ENCODE data around the gene TAF10.

Gene TAF10

DNA sequence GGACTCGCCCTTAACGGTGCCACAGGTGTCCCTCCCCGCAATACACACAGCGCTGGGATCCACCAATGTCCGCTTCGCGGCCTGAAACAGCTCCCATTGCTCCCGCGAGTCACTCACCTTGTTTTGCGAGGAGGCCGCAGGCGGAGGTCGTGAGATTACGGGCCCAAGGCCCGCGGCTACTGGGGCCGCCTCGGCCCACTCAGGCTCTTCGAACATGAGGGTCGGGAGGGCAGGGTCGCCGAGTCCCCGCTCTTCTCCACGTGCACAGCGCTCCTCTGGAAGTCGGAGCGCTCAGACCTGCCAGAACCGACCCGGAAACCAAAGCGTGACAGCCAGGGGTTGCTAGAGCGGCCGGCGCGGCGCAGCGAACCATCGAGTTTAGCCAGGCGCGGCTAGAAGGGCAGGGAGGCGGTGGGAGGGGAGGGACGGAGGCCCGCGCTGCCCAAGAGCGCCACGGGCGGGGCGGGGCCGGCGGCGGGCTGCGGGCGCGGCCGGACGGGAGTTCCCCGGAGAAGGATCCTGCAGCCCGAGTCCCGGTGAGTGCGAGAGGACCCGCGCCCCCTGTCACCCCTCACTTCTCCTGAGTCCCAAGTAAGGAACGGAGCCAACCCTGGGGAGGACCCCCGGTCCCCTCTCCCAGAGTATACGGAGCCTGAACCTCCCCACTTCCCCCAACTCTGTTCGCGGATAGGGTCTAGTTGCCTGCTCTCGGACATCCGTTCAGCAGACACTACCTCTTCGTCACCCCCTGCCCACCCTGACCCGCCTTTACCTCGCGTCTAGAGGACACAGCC lies 8.5 kb downstream of the TAF10 start, which contains the start of the genes ILK and RRP8:
TSS of gene ILK (plus strand) at position 488 of the 794 bp plus-strand sequence. CDS start 498 bp downstream, outside the sequence.
TSS of gene RRP8 (minus strand) at position 330 of the 794 bp plus-strand sequence. CDS start at position 216, 114 bp downstream.
- WGBS (ENCODE audit: extremely low coverage, insufficient coverage, insufficient read length): no CpG with 5 or more reads among the region's 72 CpGs
- DNase-seq: peak; percentile 73 to 90
- no peaks in the 10 kb centered on the region for H3K9me3 ChIP-seq (ENCODE audit: insufficient read depth, low read depth, low read length)
- peaks cover 12 to 25% of the 10 kb centered on the region in 2 experiments for H3K4me1 ChIP-seq (ENCODE audit: control insufficient read depth in 1 of 2, insufficient read depth in 2 of 2, low read length in 2 of 2)
- H3K27ac ChIP-seq (ENCODE audit: low read depth, low read length): peak within 1 kb of the TSS; percentile 87
- H2AK5ac ChIP-seq (ENCODE audit: low read length): peak within 1 kb of the TSS; percentile 61
- peak within 1 kb of the TSS; percentile 98 for H4K12ac ChIP-seq (ENCODE audit: low read depth, low read length)
- H3K23ac ChIP-seq (ENCODE audit: low read length): no peak within 1 kb of the TSS
- no peaks in the 10 kb centered on the region for H3K27me3 ChIP-seq (ENCODE audit: insufficient read depth, low read length)
- peak within 1 kb of the TSS; percentile 93 for H2BK5ac ChIP-seq (ENCODE audit: low read depth, low read length, poor library complexity)
- H4K8ac ChIP-seq (ENCODE audit: low read depth, low read length): peak within 1 kb of the TSS; percentile 95
- H3K4me3 ChIP-seq (ENCODE audit: low read depth, low read length): peak within 1 kb of the TSS; percentile 80
- H3K4ac ChIP-seq (ENCODE audit: low read depth, low read length): peak within 1 kb of the TSS; percentile 89
- H2BK12ac ChIP-seq (ENCODE audit: low read length): peak within 1 kb of the TSS; percentile 72
- H3K79me2 ChIP-seq (ENCODE audit: control insufficient read depth, insufficient read depth, low read length, poor library complexity): peaks cover 27% of the 10 kb centered on the region
- H3K4me2 ChIP-seq (ENCODE audit: low read length): peak within 1 kb of the TSS; percentile 93
- H3K18ac ChIP-seq (ENCODE audit: low read length): peak within 1 kb of the TSS; percentile 87
- peak within 1 kb of the TSS; percentile 88 for H2BK120ac ChIP-seq (ENCODE audit: insufficient read depth, low read length, poor library complexity)
- peak within 1 kb of the TSS; percentile 87 for H4K91ac ChIP-seq (ENCODE audit: low read depth, low read length)
- peak within 1 kb of the TSS; percentile 89 for H2AFZ ChIP-seq (ENCODE audit: insufficient read depth, low read length, poor library complexity)
- peaks cover 28 to 40% of the 10 kb centered on the region in 2 experiments for H3K36me3 ChIP-seq (ENCODE audit: control insufficient read depth in 1 of 2, insufficient read depth in 2 of 2, low read length in 2 of 2)
- peak within 1 kb of the TSS; percentile 93 for H3K9ac ChIP-seq (ENCODE audit: low read length)
- peak within 1 kb of the TSS; percentile 98 for H3K14ac ChIP-seq (ENCODE audit: low read length)
- peaks cover 25% of the 10 kb centered on the region for H3K79me1 ChIP-seq (ENCODE audit: low read length)

DNA sequence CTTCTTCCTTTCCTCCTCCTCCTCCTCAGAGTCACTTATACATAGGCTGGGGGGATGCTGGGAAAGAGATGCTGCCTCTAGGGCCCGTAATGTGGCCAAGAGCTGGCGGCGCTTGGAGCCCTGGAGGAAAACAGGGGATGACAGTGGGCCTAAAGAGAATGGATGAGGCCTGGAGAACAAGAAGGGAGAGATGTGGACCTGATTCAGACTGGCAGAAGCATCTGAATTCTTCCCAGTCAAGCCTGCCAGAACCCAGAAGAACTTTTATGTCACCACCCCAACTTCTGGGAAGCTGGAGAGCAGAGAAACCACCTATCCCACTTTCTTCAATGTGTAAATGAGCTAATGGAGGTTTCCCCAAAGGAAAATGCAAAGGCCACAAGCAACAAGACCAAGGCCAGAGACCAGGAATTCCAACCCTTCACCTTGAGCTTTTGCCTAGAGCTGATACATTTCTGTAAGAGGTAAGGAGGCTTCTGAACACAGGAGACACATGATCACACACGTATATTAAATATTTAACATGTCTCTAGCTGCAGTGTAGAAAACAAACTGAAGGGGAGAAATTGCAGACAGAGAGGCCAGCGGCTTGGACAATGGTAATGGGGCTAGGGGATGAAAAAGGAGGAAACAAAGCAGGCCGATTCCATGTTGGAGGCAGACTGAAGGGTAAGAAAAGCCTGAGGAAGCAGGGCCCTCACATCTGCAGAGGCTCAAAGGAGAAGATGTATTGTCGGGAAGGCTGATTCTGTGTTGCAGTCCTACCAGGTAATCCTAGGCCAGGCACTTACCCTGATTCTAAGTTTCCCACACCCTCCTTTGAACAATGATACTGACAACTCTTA lies 9.7 kb downstream of the TAF10 start:
- no peak overlapping the region for H4K8ac ChIP-seq (ENCODE audit: low read depth, low read length)
- peaks cover 5 to 15% of the 10 kb centered on the region in 2 experiments for H3K4me1 ChIP-seq (ENCODE audit: control insufficient read depth in 1 of 2, insufficient read depth in 2 of 2, low read length in 2 of 2)
- peak overlapping the region; percentile 45 for H3K9ac ChIP-seq (ENCODE audit: low read length)
- peak overlapping the region; percentile 11 for H3K4ac ChIP-seq (ENCODE audit: low read depth, low read length)
- H4K91ac ChIP-seq (ENCODE audit: low read depth, low read length): no peak overlapping the region
- no CpG with 5 or more reads among the region's 7 CpGs for WGBS (ENCODE audit: extremely low coverage, insufficient coverage, insufficient read length)
- H3K79me2 ChIP-seq (ENCODE audit: control insufficient read depth, insufficient read depth, low read length, poor library complexity): peaks cover 27% of the 10 kb centered on the region
- H3K4me2 ChIP-seq (ENCODE audit: low read length): peak overlapping the region; percentile 93
- peaks cover 21 to 33% of the 10 kb centered on the region in 2 experiments for H3K36me3 ChIP-seq (ENCODE audit: control insufficient read depth in 1 of 2, insufficient read depth in 2 of 2, low read length in 2 of 2)
- H3K23ac ChIP-seq (ENCODE audit: low read length): no peak overlapping the region
- H3K4me3 ChIP-seq (ENCODE audit: low read depth, low read length): peak overlapping the region; percentile 42
- no peak overlapping the region for H2AFZ ChIP-seq (ENCODE audit: insufficient read depth, low read length, poor library complexity)
- H2BK5ac ChIP-seq (ENCODE audit: low read depth, low read length, poor library complexity): no peak overlapping the region
- H3K18ac ChIP-seq (ENCODE audit: low read length): no peak overlapping the region
- peak overlapping the region; percentile 52 for H3K14ac ChIP-seq (ENCODE audit: low read length)
- no peak for DNase-seq
- no peak overlapping the region for H2BK120ac ChIP-seq (ENCODE audit: insufficient read depth, low read length, poor library complexity)
- H3K9me3 ChIP-seq (ENCODE audit: insufficient read depth, low read depth, low read length): no peaks in the 10 kb centered on the region
- no peak overlapping the region for H2BK12ac ChIP-seq (ENCODE audit: low read length)
- no peak overlapping the region for H4K12ac ChIP-seq (ENCODE audit: low read depth, low read length)
- peak overlapping the region; percentile 61 for H2AK5ac ChIP-seq (ENCODE audit: low read length)
- H3K27me3 ChIP-seq (ENCODE audit: insufficient read depth, low read length): no peaks in the 10 kb centered on the region
- no peak overlapping the region for H3K27ac ChIP-seq (ENCODE audit: low read depth, low read length)
- H3K79me1 ChIP-seq (ENCODE audit: low read length): peaks cover 18% of the 10 kb centered on the region

DNA sequence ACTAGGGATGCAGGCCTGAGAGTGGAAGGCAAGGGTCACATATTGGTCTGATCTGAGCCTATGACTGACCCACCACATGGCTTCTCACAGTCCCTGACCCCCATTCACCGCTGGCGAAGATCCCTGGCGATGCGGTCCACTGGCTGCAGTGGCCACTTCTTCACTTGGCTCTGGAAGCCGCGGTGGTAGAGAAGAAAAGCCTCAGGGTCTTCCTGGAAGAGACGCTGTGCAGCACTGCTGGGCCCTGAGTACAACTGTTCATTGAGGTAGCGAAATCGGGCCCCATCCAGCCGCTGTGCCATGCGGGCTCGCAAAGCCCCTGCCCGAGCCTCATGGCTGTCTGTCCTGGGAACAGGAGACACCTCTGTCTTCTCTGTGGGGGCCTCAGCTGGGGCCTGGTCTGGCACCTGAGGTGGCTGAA lies 11.0 kb downstream of the TAF10 start:
- no peak overlapping the region for H2BK12ac ChIP-seq (ENCODE audit: low read length)
- H3K18ac ChIP-seq (ENCODE audit: low read length): no peak overlapping the region
- no peak overlapping the region for H4K91ac ChIP-seq (ENCODE audit: low read depth, low read length)
- H3K79me1 ChIP-seq (ENCODE audit: low read length): peaks cover 14% of the 10 kb centered on the region
- no peak overlapping the region for H3K23ac ChIP-seq (ENCODE audit: low read length)
- peaks cover 21 to 35% of the 10 kb centered on the region in 2 experiments for H3K36me3 ChIP-seq (ENCODE audit: control insufficient read depth in 1 of 2, insufficient read depth in 2 of 2, low read length in 2 of 2)
- no peak overlapping the region for H2AK5ac ChIP-seq (ENCODE audit: low read length)
- no peak overlapping the region for H3K14ac ChIP-seq (ENCODE audit: low read length)
- peaks cover 0 to 10% of the 10 kb centered on the region in 2 experiments for H3K4me1 ChIP-seq (ENCODE audit: control insufficient read depth in 1 of 2, insufficient read depth in 2 of 2, low read length in 2 of 2)
- H4K8ac ChIP-seq (ENCODE audit: low read depth, low read length): no peak overlapping the region
- no peak overlapping the region for H3K27ac ChIP-seq (ENCODE audit: low read depth, low read length)
- no peak overlapping the region for H3K4me3 ChIP-seq (ENCODE audit: low read depth, low read length)
- no CpG with 5 or more reads among the region's 13 CpGs for WGBS (ENCODE audit: extremely low coverage, insufficient coverage, insufficient read length)
- no peak overlapping the region for H4K12ac ChIP-seq (ENCODE audit: low read depth, low read length)
- no peak overlapping the region for H2BK120ac ChIP-seq (ENCODE audit: insufficient read depth, low read length, poor library complexity)
- H3K4me2 ChIP-seq (ENCODE audit: low read length): no peak overlapping the region
- H2AFZ ChIP-seq (ENCODE audit: insufficient read depth, low read length, poor library complexity): no peak overlapping the region
- no peaks in the 10 kb centered on the region for H3K27me3 ChIP-seq (ENCODE audit: insufficient read depth, low read length)
- DNase-seq: no peak
- H3K79me2 ChIP-seq (ENCODE audit: control insufficient read depth, insufficient read depth, low read length, poor library complexity): peaks cover 23% of the 10 kb centered on the region
- no peaks in the 10 kb centered on the region for H3K9me3 ChIP-seq (ENCODE audit: insufficient read depth, low read depth, low read length)
- H3K4ac ChIP-seq (ENCODE audit: low read depth, low read length): no peak overlapping the region
- H3K9ac ChIP-seq (ENCODE audit: low read length): peak overlapping the region; percentile 10
- H2BK5ac ChIP-seq (ENCODE audit: low read depth, low read length, poor library complexity): no peak overlapping the region

DNA sequence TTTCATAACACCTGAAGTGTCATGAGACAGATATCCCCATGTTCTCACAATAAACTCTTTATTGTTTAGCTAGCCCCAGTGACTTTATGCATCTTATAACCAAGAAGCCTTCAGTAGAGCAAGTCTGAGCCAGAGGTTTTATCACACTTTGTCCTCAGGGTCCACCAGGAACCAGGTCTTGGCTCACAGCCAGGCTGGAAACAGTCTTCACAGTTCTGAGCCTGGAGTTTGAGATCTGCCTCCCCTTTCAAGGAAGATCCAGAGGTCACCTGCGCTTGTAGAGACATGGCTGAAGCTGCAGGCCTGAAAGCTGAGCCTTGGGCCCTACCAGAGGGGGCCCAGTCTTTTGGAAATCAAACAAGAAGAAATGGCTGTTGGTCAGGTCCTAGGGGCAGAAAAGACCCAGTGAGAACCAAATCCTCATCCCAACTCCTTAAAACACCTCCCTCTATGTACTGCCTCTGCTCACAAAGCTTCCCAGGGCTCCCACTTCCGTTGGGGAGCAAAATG lies 12.1 kb downstream of the TAF10 start:
- Histone ChIP-seq H3K4ac (ENCODE audit: low read depth, low read length) (no peak overlapping the region), H3K4me1 (ENCODE audit: control insufficient read depth in 1 of 2, insufficient read depth in 2 of 2, low read length in 2 of 2) (peaks cover 0 to 9% of the 10 kb centered on the region in 2 experiments), H3K14ac (ENCODE audit: low read length) (no peak overlapping the region), H3K9me3 (ENCODE audit: insufficient read depth, low read depth, low read length) (no peaks in the 10 kb centered on the region), H3K18ac (ENCODE audit: low read length) (no peak overlapping the region), H3K79me2 (ENCODE audit: control insufficient read depth, insufficient read depth, low read length, poor library complexity) (peaks cover 21% of the 10 kb centered on the region), H3K27me3 (ENCODE audit: insufficient read depth, low read length) (no peaks in the 10 kb centered on the region), H3K4me2 (ENCODE audit: low read length) (no peak overlapping the region), H3K9ac (ENCODE audit: low read length) (no peak overlapping the region), H3K4me3 (ENCODE audit: low read depth, low read length) (no peak overlapping the region), H3K79me1 (ENCODE audit: low read length) (peaks cover 14% of the 10 kb centered on the region), H3K23ac (ENCODE audit: low read length) (no peak overlapping the region), H3K36me3 (ENCODE audit: control insufficient read depth in 1 of 2, insufficient read depth in 2 of 2, low read length in 2 of 2) (peaks cover 21 to 33% of the 10 kb centered on the region in 2 experiments), H2BK5ac (ENCODE audit: low read depth, low read length, poor library complexity) (no peak overlapping the region), H3K27ac (ENCODE audit: low read depth, low read length) (no peak overlapping the region), H4K91ac (ENCODE audit: low read depth, low read length) (no peak overlapping the region), H2BK120ac (ENCODE audit: insufficient read depth, low read length, poor library complexity) (no peak overlapping the region), H4K12ac (ENCODE audit: low read depth, low read length) (no peak overlapping the region), H2AFZ (ENCODE audit: insufficient read depth, low read length, poor library complexity) (no peak overlapping the region), H2BK12ac (ENCODE audit: low read length) (no peak overlapping the region), H2AK5ac (ENCODE audit: low read length) (no peak overlapping the region), H4K8ac (ENCODE audit: low read depth, low read length) (no peak overlapping the region)
- WGBS (ENCODE audit: extremely low coverage, insufficient coverage, insufficient read length): no CpG with 5 or more reads among the region's 2 CpGs
- DNase-seq: no peak

Measured in trophoblast cell (in vitro differentiated cells and primary cell).